ENCODE data around the gene L3MBTL1.

Gene L3MBTL1

GRCh38 chr20:43538878-43539700 lies 31.6 kb downstream of the L3MBTL1 start:
- DNase-seq (ENCODE audit: extremely low read depth, low read depth), result no peak
- no peak overlapping the region for H3K4me3 ChIP-seq (replicated peaks; ENCODE audit: low read depth, low read length)
- no peak for TF ChIP-seq CTCF (IDR thresholded peaks at IDR 0.05; ENCODE audit: low read depth, low read length, missing control alignments)

GRCh38 chr20:43539975-43540672 lies 32.6 kb downstream of the L3MBTL1 start:
- TF ChIP-seq CTCF (IDR thresholded peaks at IDR 0.05; ENCODE audit: low read depth, low read length, missing control alignments), result no peak
- DNase-seq (ENCODE audit: extremely low read depth, low read depth), result no peak
- H3K4me3 ChIP-seq (replicated peaks; ENCODE audit: low read depth, low read length), result no peak overlapping the region

GRCh38 chr20:43540673-43541060 lies 33.2 kb downstream of the L3MBTL1 start:
- no peak for TF ChIP-seq CTCF (IDR thresholded peaks at IDR 0.05; ENCODE audit: low read depth, low read length, missing control alignments)
- no peak for DNase-seq (ENCODE audit: extremely low read depth, low read depth)

GRCh38 chr20:43541214-43541613 lies 33.7 kb downstream of the L3MBTL1 start:
- no peak overlapping the region for H3K4me3 ChIP-seq (replicated peaks; ENCODE audit: low read depth, low read length)
- DNase-seq (ENCODE audit: extremely low read depth, low read depth), result no peak
- TF ChIP-seq CTCF (IDR thresholded peaks at IDR 0.05; ENCODE audit: low read depth, low read length, missing control alignments), result no peak

More at GRCh38 chr20:43540673-43541060, 33.2 kb downstream of the L3MBTL1 start:
- H3K4me3 ChIP-seq (replicated peaks; ENCODE audit: low read depth, low read length), result no peak overlapping the region

GRCh38 chr20:43542161-43542560 lies 34.7 kb downstream of the L3MBTL1 start:
- TF ChIP-seq CTCF (IDR thresholded peaks at IDR 0.05; ENCODE audit: low read depth, low read length, missing control alignments), result no peak
- no peak for DNase-seq (ENCODE audit: extremely low read depth, low read depth)
- no peak overlapping the region for H3K4me3 ChIP-seq (replicated peaks; ENCODE audit: low read depth, low read length)

GRCh38 chr20:43542674-43543073 lies 35.2 kb downstream of the L3MBTL1 start:
- DNase-seq (ENCODE audit: extremely low read depth, low read depth), result no peak
- H3K4me3 ChIP-seq (replicated peaks; ENCODE audit: low read depth, low read length), result no peak overlapping the region
- TF ChIP-seq CTCF (IDR thresholded peaks at IDR 0.05; ENCODE audit: low read depth, low read length, missing control alignments), result no peak

All from HFF-Myc (cell line).